HEK293T (cell line): ENCODE data around the gene OR2AT4.

ENCODE experiments used
- BHLHE40 ChIP-seq: fragments of 450-650 bp; IDR thresholded peaks from 2 replicates; pipeline ENCODE4 v1.6.1; 2016; ENCODE audit warnings: mild to moderate bottlenecking, moderate library complexity, borderline replicate concordance
- FOXA1 ChIP-seq: fragments of 450-650 bp; IDR thresholded peaks from 2 replicates; pipeline ENCODE4 v1.6.1; 2016; ENCODE audit warnings: mild to moderate bottlenecking
- FOXM1 ChIP-seq: fragments of 450-650 bp; IDR thresholded peaks from 2 replicates; pipeline ENCODE4 v1.6.1; 2017; ENCODE audit warnings: mild to moderate bottlenecking, borderline replicate concordance
- SUZ12 ChIP-seq: fragments of 450-650 bp; IDR thresholded peaks from 2 replicates; pipeline ENCODE4 v1.6.1; 2016; ENCODE audit warnings: mild to moderate bottlenecking

- TF ChIP-seq BHLHE40 = no peak
- no peak for TF ChIP-seq FOXM1
- no peak for TF ChIP-seq FOXA1
- TF ChIP-seq SUZ12 = no peak
Measured at GRCh38 chr11:75145196-75145971, 48.7 kb upstream of the OR2AT4 start.
